Keratinocyte (primary cell): ENCODE results near the gene KIF27. TPM values are rescaled to one million over a fixed set of nuclear protein-coding genes. Genes with fewer than 3 reads are reported as not detected.
"Not testable (repeated sequence)": the region's sequence is repeated elsewhere in the genome, so short reads cannot be mapped to it uniquely, and the experiment has no call there.

ENCODE experiments used
- DNase-seq: peaks from one replicate; pipeline ENCODE4 v3.0.0-alpha.2; 2011; ENCODE audit warnings: low read depth, missing footprints, low spot score
- FAIRE-seq: peaks from 2 replicates; lab custom pipeline; 2011; peaks lifted over from hg19 to GRCh38; lab: Jason Lieb, UNC
- H2AFZ ChIP-seq: 2 replicates; pipeline ENCODE4 v1.6.0; 2012; ENCODE audit warnings: low read length, control low read depth, inconsistent platforms; ENCODE audit not compliant: control insufficient read depth
- H3K27ac ChIP-seq: 2 replicates; pipeline ENCODE4 v1.5.1; 2011; ENCODE audit warnings: low read length; ENCODE audit not compliant: control insufficient read depth, insufficient read depth
- H3K27me3 ChIP-seq: 3 replicates; pipeline ENCODE4 v1.6.0; 2011; ENCODE audit warnings: low read length; ENCODE audit not compliant: control insufficient read depth, insufficient read depth; ENCODE audit errors: extremely low read depth
- H3K36me3 ChIP-seq, 2 experiments: 2 replicates in 1 of 2; 3 replicates in 1 of 2; pipeline ENCODE4 v1.5.1; 2011; ENCODE audit warnings: low read length in 2 of 2, mild to moderate bottlenecking in 1 of 2; ENCODE audit not compliant: control insufficient read depth in 2 of 2, insufficient read depth in 2 of 2; ENCODE audit errors: extremely low read depth in 1 of 2
- H3K4me1 ChIP-seq: 3 replicates; pipeline ENCODE4 v1.5.1; 2011; ENCODE audit warnings: low read length; ENCODE audit not compliant: control insufficient read depth, insufficient read depth; ENCODE audit errors: extremely low read depth
- H3K4me2 ChIP-seq: 3 replicates; pipeline ENCODE4 v1.6.0; 2011; ENCODE audit warnings: low read depth, low read length; ENCODE audit not compliant: control insufficient read depth, insufficient read depth; ENCODE audit errors: extremely low read depth
- H3K4me3 ChIP-seq, 3 experiments: fragments of 200-600 bp in 1 of 3; sonication (generic) in 1 of 3; 2 replicates in 2 of 3; 3 replicates in 1 of 3; pipeline ENCODE4 v1.5.1; 2011 to 2016; ENCODE audit warnings: low read length in 3 of 3, mild to moderate bottlenecking in 3 of 3, control low read depth in 2 of 3, inconsistent platforms in 1 of 3, low read depth in 1 of 3, mixed read lengths in 1 of 3, mixed run types in 1 of 3, moderate library complexity in 1 of 3; ENCODE audit not compliant: control insufficient read depth in 2 of 3, insufficient read depth in 2 of 3; ENCODE audit errors: extremely low read depth in 1 of 3
- H3K79me2 ChIP-seq: 2 replicates; pipeline ENCODE4 v1.6.0; 2012; ENCODE audit warnings: low read length; ENCODE audit not compliant: control insufficient read depth, insufficient read depth
- H3K9ac ChIP-seq: 3 replicates; pipeline ENCODE4 v1.6.0; 2011; ENCODE audit warnings: low read length; ENCODE audit not compliant: control insufficient read depth, insufficient read depth; ENCODE audit errors: extremely low read depth
- H3K9me1 ChIP-seq: 3 replicates; pipeline ENCODE4 v1.6.0; 2011; ENCODE audit warnings: low read length; ENCODE audit not compliant: control insufficient read depth, insufficient read depth; ENCODE audit errors: extremely low read depth
- H3K9me3 ChIP-seq: 2 replicates; pipeline ENCODE4 v1.5.1; 2012; ENCODE audit warnings: low read depth, low read length; ENCODE audit not compliant: control insufficient read depth
- H4K20me1 ChIP-seq: 3 replicates; pipeline ENCODE4 v1.6.0; 2011; ENCODE audit warnings: low read length; ENCODE audit not compliant: control insufficient read depth, insufficient read depth; ENCODE audit errors: extremely low read depth
- CTCF ChIP-seq, 3 experiments: IDR thresholded peaks in 1 of 3; conservative IDR thresholded peaks in 1 of 3; optimal IDR thresholded peaks in 1 of 3; 2 replicates in 2 of 3; 3 replicates in 1 of 3; pipeline versions ENCODE3 to v1.5.1; 2011; ENCODE audit warnings: low read length in 3 of 3, mild to moderate bottlenecking in 3 of 3, moderate library complexity in 2 of 3, control low read depth in 1 of 3, inconsistent platforms in 1 of 3; ENCODE audit not compliant: insufficient read depth in 2 of 3; ENCODE audit errors: extremely low read depth in 1 of 3
- dilution Hi-C: fragments of 300-500 bp; cut with MboI; formaldehyde crosslinking; loops from one replicate; pipeline ENCODE4 v1.7.0; 2020; ENCODE audit warnings: low sequenced_read_pairs; ENCODE audit not compliant: extremely low pct_ligation_motif_present
- polyA plus RNA-seq, 5 experiments: library from polyadenylated mRNA; depleted of rRNA in 3 of 5; stranded (reverse) in 3 of 5; stranded (forward) in 1 of 5; unstranded in 1 of 5; fragments of >200 nt; gene quantifications; 1 replicate in 1 of 5; 2 replicates in 3 of 5; 3 replicates in 1 of 5; pipeline versions ENCODE4 v1.2.1 to v1.2.3, GENCODE V29; 2011 to 2012; ENCODE audit warnings: missing spikeins in 2 of 5, low read depth in 1 of 5, low replicate concordance in 1 of 5

KIF27 gene
- polyA plus RNA-seq, 1 donor (not counting 4 experiments of a cell fraction or from before 2014, with no cell fraction given) = 2.2 TPM

- peak within 1 kb of the TSS; percentile 15 for H3K9ac ChIP-seq
Observed at GRCh38 chr9:83817356-83818278, 103.6 kb downstream of the KIF27 start, which contains the start of gene GKAP1. GKAP1 (minus strand) TSS chr9:83817769; CDS start chr9:83806517, 11,252 bp downstream.

GRCh38 chr9:83817011-83817355 lies 104.2 kb downstream of the KIF27 start:
- H3K36me3 ChIP-seq, H4K20me1 ChIP-seq, H3K79me2 ChIP-seq, H3K27me3 ChIP-seq, H3K9me3 ChIP-seq, H3K9ac ChIP-seq, H2AFZ ChIP-seq, H3K9me1 ChIP-seq, FAIRE-seq, H3K4me1 ChIP-seq, H3K27ac ChIP-seq, DNase-seq, dilution Hi-C loops: not testable (repeated sequence)
- peak overlapping the region; percentile 41 to 57 (median 57) for H3K4me3 ChIP-seq
- peak overlapping the region; percentile 64 for H3K4me2 ChIP-seq

More at GRCh38 chr9:83817356-83818278, 103.6 kb downstream of the KIF27 start, which contains the start of gene GKAP1:
- H3K36me3 ChIP-seq, H3K27me3 ChIP-seq, dilution Hi-C loops, H3K4me1 ChIP-seq, FAIRE-seq, DNase-seq, H3K27ac ChIP-seq, H3K79me2 ChIP-seq, H4K20me1 ChIP-seq, H3K9me3 ChIP-seq, H3K9me1 ChIP-seq: not testable (repeated sequence)
- peak in 1 of 3 experiments; percentile 5 for TF ChIP-seq CTCF (optimal IDR thresholded peaks at IDR 0.05 in 1 of 3, IDR thresholded peaks at IDR 0.05 in 1 of 3, conservative IDR thresholded peaks at IDR 0.05 in 1 of 3; ENCODE audit: extremely low read depth in 1 of 3, insufficient read depth in 2 of 3, low read length in 3 of 3)
- Histone ChIP-seq H3K4me2 (peak within 1 kb of the TSS; percentile 64), H3K4me3 (peak within 1 kb of the TSS; percentile 41 to 57 (median 57)), H2AFZ (peak within 1 kb of the TSS; percentile 30)

- H3K27me3 ChIP-seq, H3K9me1 ChIP-seq, H2AFZ ChIP-seq, H3K4me1 ChIP-seq, H3K4me3 ChIP-seq, dilution Hi-C loops, H3K9me3 ChIP-seq, H3K36me3 ChIP-seq, FAIRE-seq, H3K9ac ChIP-seq, DNase-seq, H4K20me1 ChIP-seq, H3K4me2 ChIP-seq, H3K79me2 ChIP-seq, H3K27ac ChIP-seq: not testable (repeated sequence)
Observed at GRCh38 chr9:83815120-83815519, 106.1 kb downstream of the KIF27 start.

GRCh38 chr9:83809213-83809612 lies 112.0 kb downstream of the KIF27 start:
- H3K9ac ChIP-seq, DNase-seq, H3K4me2 ChIP-seq, dilution Hi-C loops, FAIRE-seq, H2AFZ ChIP-seq, H4K20me1 ChIP-seq, H3K27me3 ChIP-seq, H3K4me3 ChIP-seq, H3K36me3 ChIP-seq, H3K27ac ChIP-seq, H3K4me1 ChIP-seq, H3K79me2 ChIP-seq, H3K9me1 ChIP-seq, H3K9me3 ChIP-seq: not testable (repeated sequence)
